HG03460 (cell line): ENCODE results near the gene RNPEPL1.

Experiments used
- ATAC-seq: cut with Tn5 transposase; IDR thresholded peaks from one replicate; pipeline ENCODE4 v1.9.1; 2021; ENCODE audit not compliant: unreplicated experiment

The RNPEPL1 gene

DNA sequence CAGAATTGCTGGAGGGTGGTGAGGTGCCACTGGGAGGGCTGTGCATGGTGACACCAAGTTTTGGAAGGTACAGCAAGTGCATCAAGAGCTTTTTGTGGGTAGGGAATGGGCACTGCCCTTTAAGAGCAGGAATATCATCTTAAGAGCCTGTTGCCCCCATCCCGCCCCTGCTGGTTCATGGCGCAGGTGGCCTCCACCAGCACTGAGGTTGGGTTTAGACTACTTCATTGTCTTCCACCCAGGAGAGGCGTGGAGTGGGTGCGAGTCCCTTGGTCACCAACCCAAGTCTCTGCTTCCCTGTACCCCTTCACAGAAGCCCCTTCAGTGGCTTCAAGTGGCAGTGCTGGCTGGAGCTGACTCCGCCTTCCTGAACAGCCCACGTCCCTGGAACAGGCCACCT is 7.8 kb downstream of the RNPEPL1 start:
- no peak for ATAC-seq

DNA sequence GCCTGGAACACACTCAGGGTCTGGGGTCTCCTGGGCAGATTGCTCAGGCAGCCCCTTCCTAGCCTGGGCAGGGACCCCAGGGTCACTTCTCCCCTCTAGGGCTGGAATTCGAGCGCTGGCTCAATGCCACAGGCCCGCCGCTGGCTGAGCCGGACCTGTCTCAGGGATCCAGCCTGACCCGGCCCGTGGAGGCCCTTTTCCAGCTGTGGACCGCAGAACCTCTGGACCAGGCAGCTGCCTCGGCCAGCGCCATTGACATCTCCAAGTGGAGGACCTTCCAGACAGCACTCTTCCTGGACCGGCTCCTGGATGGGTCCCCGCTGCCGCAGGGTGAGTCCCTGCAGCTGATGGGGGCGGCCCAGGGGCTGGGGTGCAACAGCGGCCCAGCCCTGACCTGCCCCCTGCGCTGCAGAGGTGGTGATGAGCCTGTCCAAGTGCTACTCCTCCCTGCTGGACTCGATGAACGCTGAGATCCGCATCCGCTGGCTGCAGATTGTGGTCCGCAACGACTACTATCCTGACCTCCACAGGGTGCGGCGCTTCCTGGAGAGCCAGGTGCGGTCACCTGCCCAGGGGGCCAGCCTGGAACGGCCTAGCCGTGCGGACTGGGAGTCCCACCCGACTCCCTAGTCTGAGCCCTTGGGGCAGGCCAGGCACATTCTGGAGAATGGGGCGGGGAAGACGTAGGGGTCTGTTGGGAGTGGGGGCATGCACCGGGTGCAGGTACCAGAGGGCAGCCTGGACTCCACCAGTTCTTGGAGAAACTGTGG is 8.3 kb downstream of the RNPEPL1 start:
- ATAC-seq = no peak

DNA sequence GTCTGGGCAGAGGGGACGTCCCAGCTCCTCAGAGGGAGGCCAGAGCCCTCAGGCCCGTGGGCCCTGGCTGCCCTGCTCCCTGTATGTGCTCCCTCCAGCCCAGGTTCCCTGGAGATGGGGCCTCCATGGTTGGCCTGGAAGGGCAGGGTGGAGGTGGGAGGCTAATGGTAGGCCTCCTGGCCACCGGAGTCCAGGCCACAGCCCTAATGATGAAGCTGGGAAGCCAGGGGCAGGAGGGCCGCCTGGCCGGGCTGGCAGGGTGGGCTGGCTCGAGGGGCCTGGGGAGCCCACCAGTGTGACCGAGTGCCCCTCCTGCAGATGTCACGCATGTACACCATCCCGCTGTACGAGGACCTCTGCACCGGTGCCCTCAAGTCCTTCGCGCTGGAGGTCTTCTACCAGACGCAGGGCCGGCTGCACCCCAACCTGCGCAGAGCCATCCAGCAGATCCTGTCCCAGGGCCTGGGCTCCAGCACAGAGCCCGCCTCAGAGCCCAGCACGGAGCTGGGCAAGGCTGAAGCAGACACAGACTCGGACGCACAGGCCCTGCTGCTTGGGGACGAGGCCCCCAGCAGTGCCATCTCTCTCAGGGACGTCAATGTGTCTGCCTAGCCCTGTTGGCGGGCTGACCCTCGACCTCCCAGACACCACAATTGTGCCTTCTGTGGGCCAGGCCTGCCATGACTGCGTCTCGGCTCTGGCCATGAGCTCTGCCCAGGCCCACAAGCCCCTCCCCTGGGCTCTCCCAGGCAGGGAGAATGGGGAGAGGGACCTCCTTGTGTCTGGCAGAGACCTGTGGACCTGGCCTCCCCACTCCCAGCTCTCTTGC is 9.2 kb downstream of the RNPEPL1 start:
- no peak for ATAC-seq

GRCh38 chr2:240578110-240578450 is 9.8 kb downstream of the RNPEPL1 start:
- ATAC-seq = no peak

GRCh38 chr2:240578488-240578887 is 10.2 kb downstream of the RNPEPL1 start:
- ATAC-seq = no peak

DNA sequence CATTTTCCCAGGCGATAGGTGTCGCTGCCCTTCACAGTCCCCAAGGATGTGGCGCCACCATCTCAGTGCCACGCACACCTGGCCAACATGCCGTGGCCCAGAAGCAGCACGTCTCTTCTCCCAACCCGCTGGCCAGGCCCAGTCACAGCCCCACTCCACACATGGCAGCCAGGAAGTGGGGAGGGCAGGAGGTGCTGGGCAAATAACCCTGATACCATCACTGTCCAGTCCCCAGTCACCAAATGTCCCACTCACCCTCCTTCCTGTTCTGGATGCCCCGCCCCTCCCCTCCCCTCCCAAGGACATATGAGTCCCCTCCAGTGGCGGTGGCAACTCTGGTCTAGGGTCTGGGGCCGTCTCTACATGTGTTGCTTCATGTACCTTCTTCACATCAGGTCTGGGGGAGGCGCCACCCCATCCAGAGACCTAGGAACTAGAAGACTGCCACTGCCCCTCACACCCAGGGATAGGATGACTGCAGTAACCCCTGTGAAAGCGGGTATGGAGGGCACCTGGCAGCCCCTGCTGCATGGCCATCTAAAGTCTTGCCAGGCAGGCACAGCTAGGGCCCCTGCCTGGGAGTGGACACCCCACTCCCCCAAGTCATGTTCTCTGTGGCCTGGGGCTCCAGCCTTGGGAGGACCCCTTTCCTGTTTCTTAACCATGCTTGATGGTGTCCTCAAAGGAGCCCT is 10.9 kb downstream of the RNPEPL1 start:
- ATAC-seq = no peak

- ATAC-seq = no peak
These were observed 11.7 kb downstream of the RNPEPL1 start for GRCh38 chr2:240579771-240580614.

GRCh38 chr2:240581811-240582210 is 13.5 kb downstream of the RNPEPL1 start:
- ATAC-seq = no peak

DNA sequence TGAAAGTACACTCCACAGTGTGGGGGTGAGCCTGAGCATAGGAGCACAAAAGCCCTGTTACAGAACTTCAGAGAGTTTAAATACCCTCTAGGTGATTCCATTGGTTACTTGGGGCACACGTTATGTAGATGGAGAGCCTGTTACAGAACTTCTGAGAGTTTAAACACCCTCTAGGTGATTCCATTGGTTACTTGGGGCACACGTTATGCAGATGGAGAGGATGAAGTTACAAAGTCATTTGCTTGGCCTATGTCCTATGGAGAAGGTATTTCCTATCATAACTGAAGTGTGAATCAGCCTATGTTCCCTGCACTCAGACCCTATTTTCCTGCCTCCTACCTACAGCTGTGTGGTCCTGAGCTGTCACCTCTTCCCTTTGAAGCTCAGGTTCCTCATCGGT is 14.5 kb downstream of the RNPEPL1 start:
- no peak for ATAC-seq

DNA sequence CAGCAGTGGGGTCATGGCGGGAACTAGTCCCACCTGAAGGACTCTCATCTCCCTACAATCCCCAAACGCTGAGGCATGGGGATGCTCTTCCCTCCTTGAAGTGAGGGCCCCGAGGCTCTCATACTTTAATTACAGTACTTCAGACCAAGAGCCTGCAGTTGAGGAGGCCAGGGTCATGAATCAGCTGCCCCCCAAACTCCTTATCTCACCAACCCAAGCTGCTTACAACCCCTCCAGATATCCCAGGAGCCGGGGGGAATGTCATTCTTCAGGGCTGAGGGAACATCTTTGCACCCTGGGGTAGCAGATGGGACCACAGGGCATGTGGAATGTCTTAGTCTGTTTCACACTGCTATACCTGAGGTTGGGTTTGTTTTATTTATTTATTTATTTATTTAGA is 15.5 kb downstream of the RNPEPL1 start:
- ATAC-seq = no peak

DNA sequence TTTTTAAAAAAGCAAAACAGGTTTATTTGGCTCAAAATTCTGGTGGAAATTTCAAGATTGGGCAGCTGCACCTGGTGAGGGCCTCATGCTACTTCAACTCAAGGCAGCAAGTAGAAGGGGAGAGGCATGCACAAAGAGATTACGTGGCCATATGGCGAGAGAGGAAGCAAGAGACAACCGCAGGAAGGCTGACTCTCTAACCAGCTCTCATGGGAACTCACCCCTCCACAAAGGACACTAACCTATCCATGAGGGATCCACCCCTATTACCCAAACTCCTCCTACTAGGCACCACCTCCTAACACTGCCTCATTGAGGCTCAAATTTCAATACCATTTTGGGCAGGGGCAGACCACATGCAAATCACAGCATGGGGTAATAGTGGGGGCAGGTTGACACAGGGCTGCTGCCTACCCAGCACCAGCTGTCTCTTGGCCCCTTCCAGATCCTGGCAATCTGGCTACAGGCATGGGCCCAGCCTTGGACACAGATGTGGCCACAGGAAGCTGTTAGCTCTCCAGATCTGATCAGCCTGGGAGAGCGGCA is 16.3 kb downstream of the RNPEPL1 start:
- ATAC-seq = peak; percentile 58

- ATAC-seq = peak; percentile 35
These were observed 16.8 kb downstream of the RNPEPL1 start for GRCh38 chr2:240585101-240585500.

- ATAC-seq = no peak
These were observed 17.5 kb downstream of the RNPEPL1 start for GRCh38 chr2:240585681-240586197.

GRCh38 chr2:240586198-240586918 is 18.1 kb downstream of the RNPEPL1 start, which contains the start of gene CAPN10:
Gene CAPN10 (plus strand): TSS chr2:240586734. CDS start chr2:240586912, 178 bp downstream.
- peak; percentile 53 for ATAC-seq

DNA sequence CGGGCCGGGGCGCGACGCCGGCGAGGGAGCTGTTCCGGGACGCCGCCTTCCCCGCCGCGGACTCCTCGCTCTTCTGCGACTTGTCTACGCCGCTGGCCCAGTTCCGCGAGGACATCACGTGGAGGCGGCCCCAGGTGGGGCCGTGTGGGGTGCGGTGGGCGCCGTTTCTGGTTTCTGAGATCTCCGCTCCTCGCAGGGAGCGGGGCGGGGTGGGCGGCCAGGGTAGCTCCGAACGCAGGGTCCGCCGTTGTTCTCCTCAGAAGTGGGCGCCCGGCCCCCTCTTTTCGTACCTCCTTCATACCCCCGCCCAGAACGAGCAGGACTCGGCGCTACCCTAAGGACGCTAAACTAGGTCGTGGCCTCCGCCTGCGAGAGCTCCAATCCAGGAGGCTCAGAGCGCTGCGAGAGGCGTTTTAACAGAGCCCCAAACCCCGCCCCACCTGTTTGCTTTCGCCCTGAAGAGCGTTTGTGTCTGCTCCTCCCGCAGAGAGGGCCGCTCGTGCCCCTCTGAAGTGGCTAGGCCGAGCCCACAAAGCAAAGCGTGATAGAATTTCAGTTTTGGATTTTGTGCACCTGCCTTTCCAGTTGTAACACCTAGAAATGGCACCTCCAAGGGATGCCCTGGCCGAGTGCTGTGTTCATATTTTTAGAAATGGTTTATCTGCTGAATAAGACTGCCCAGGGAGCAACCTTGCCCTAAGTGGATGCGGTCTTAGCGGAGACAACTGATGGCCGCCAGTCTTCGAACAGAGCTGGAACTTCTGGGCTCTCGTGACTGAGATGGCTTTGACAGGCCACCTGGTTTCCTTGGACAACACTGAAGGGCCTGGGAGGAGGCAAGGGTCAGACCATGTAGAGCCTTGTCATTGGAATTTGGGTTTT is 18.9 kb downstream of the RNPEPL1 start:
- peak; percentile 4 for ATAC-seq

DNA sequence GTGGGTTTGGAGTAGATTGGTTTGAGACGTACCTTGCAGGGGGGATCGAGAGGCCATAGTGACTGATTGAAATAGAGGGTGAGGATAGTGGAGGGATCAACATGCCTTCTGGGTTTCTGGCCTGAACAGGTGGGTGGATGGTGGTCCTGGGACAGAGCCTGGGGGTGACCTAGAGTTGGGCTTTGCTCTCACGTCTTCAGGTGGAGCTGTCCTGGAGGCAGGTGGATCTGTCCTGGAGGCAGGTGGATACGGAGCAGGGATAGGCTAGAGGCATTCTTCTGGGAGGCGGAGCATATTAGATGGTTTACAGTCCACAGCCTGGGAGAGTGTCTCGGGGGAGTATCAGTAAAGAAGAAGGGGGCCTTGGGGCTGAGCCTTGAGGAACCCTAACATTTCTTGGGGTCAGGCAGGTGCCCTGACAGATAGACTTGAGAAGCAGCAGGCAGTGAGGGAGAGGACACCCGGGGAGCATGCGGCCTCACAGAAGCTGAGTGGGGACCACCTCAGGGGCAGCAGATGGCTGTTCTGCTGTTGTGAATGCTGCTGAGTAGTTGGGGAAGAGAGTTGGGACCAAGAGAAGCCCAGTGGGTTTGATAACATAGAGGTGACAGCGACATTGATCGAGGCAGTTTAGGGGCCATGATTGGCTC is 19.8 kb downstream of the RNPEPL1 start:
- ATAC-seq = no peak

GRCh38 chr2:240588669-240589068 is 20.4 kb downstream of the RNPEPL1 start:
- ATAC-seq = no peak

- ATAC-seq = no peak
These were observed 21.1 kb downstream of the RNPEPL1 start for GRCh38 chr2:240589375-240589774.
